Fibroblast of villous mesenchyme (primary cell): ENCODE results near the gene GABARAP. TPM values are rescaled to one million over a fixed set of nuclear protein-coding genes. Genes with fewer than 3 reads are reported as not detected.

Experiments used
- DNase-seq: peaks from one replicate; pipeline ENCODE4 v3.0.0-alpha.2; 2010; ENCODE audit warnings: low read depth
- H3K4me3 ChIP-seq: 2 replicates; pipeline ENCODE4 v1.5.1; 2011; ENCODE audit warnings: low read depth, mild to moderate bottlenecking, low read length
- total RNA-seq: library from RNA; depleted of rRNA; stranded (reverse); fragments of >200 nt; gene quantifications from 2 replicates; pipeline ENCODE4 v1.2.3, GENCODE V29; 2012
- TF ChIP-seq, protein P1 (sequence below): IDR thresholded peaks from 2 replicates; pipeline ENCODE4 v1.5.1; 2012; ENCODE audit warnings: low read depth, mild to moderate bottlenecking, low read length; ENCODE audit not compliant: insufficient read depth

The GABARAP gene
- total RNA-seq, 1 donor: 225 TPM

- no peak overlapping the region for H3K4me3 ChIP-seq
- DNase-seq: no peak
- TF ChIP-seq, protein P1, sequence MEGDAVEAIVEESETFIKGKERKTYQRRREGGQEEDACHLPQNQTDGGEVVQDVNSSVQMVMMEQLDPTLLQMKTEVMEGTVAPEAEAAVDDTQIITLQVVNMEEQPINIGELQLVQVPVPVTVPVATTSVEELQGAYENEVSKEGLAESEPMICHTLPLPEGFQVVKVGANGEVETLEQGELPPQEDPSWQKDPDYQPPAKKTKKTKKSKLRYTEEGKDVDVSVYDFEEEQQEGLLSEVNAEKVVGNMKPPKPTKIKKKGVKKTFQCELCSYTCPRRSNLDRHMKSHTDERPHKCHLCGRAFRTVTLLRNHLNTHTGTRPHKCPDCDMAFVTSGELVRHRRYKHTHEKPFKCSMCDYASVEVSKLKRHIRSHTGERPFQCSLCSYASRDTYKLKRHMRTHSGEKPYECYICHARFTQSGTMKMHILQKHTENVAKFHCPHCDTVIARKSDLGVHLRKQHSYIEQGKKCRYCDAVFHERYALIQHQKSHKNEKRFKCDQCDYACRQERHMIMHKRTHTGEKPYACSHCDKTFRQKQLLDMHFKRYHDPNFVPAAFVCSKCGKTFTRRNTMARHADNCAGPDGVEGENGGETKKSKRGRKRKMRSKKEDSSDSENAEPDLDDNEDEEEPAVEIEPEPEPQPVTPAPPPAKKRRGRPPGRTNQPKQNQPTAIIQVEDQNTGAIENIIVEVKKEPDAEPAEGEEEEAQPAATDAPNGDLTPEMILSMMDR: no peak
Measured at GRCh38 chr17:7226721-7227710, 15.2 kb downstream of the GABARAP start.

DNA sequence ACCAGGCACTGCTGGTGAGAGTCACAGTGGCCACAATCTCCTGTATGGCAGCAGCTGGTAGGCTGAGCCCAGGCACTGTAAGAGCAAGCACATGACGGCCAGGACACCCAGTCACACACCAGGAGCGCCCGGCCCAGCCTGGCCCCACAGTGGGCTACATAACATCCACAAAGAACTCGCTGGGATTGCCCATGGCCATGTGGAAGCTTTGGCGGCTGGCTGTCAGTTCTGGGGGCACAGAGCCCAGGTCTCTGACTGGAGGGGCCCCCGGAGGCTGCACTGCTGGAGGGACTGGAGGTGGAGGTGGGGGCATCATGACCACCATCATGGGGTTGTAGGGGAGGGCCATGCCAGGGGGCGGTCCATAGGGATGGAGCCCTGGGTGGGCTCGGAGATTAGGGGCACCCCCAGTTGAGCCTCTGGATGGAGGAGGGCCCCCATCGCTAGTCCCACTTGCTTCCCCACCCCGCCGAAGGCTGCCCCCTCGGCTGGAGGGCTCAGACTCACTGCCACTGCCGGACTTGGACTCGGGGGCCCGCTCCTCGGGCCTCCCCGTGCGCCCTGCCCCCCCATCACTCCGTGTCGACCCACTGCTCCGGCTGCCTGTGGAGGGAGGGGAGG is 16.4 kb downstream of the GABARAP start:
- TF ChIP-seq, protein P1: no peak
- DNase-seq: no peak
- no peak overlapping the region for H3K4me3 ChIP-seq

DNA sequence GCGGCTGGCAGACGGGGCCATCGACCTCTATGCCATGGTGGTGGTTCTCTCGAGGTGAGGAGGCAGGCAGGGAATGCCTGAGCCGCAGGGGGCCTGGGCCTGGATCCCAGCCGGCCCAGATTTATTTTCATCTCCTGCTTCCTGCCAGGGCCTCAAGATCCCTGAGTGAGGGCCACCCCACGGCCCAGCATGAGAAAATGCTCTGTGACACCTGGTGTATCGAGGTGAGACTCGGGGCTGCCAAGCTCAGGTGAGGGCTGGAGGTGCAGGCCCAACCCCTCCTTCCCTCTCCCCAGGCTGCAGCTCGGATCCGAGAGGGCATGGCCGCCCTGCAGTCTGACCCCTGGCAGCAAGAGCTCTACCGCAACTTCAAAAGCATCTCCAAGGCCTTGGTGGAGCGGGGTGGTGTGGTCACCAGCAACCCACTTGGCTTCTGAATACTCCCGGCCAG is 17.6 kb downstream of the GABARAP start:
- no peak overlapping the region for H3K4me3 ChIP-seq
- no peak for DNase-seq
- TF ChIP-seq, protein P1: no peak

DNA sequence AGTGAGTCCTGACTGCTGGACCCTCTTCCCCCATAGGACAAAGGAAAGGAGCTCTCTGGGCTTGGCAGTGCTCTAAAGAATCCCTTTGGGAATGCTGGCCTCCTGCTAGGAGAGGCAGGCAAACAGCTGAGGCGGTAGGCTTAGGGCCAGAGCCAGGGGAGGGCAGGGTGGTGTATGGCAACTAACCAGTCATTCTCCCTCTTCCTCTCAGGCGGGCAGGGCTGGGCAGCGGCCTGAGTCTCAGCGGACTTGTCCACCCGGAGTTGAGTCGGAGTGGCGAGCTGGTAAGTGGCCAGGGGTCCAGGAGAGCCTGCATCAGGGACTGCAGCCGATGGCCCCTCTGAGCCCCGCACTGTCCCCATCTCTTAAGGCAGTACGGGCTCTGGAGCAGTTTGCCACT is 18.1 kb downstream of the GABARAP start:
- no peak overlapping the region for H3K4me3 ChIP-seq
- DNase-seq: no peak
- TF ChIP-seq, protein P1: no peak

DNA sequence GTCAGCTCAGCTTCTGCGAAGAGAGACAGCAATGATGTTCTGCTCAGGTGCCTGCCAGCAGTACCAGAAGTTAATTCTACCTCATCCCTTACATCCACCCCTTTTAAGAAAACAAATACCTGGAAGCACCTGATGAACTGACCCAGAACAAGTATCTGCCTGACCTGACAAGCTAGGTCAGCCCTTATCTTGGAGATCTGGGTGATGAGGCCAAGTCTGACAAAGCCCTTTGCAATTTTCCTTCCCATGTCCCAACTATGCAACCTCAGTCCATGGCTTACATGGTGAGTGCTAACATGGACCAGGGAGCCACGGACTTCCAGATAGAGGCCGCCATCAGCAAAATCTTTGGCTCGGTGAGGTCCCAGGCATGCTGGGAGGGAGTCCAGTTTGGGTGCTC is 18.9 kb downstream of the GABARAP start:
- TF ChIP-seq, protein P1: no peak
- DNase-seq: no peak
- no peak overlapping the region for H3K4me3 ChIP-seq

DNA sequence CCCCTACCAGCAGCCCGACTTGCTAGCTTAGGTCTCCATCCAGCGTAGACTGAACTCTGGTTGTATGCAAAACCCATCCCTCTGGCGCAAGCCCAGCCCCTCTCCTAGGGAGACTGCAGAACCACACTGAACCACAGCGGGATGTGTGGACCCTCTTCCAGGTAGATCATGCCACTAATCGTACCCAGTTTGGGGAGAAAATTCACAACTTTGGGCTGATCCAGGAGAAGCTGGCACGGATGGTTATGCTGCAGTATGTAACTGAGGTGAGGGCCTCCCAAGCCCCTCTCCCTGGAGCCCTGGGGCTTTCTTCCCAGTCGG is 19.3 kb downstream of the GABARAP start:
- TF ChIP-seq, protein P1: no peak
- DNase-seq: no peak
- H3K4me3 ChIP-seq: no peak overlapping the region
